ENCODE measurements around the gene SLC26A9.

GRCh38 chr1:205920861-205921569, 22.2 kb downstream of the SLC26A9 start:
- TF ChIP-seq REST (IDR thresholded peaks at IDR 0.05; ENCODE audit: insufficient read depth in 1 of 2, low read depth in 2 of 2, low read length in 2 of 2) (no peak), SIN3A (IDR thresholded peaks at IDR 0.05; ENCODE audit: borderline replicate concordance, insufficient read depth, low read length) (no peak), POLR2AphosphoS5 (IDR thresholded peaks at IDR 0.05; ENCODE audit: low read depth, low read length) (no peak)

Data from PFSK-1 (cell line).